Activated gamma-delta T cell (primary cell): ENCODE results near the gene CYP3A5.
"Not testable (repeated sequence)": the region's sequence is repeated elsewhere in the genome, so short reads cannot be mapped to it uniquely, and the experiment has no call there.

Source experiments
- DNase-seq: peaks from one replicate; lab custom pipeline; 2025; lab: John Stamatoyannopoulos, UW
- total RNA-seq, 2 donors: gene quantifications; one replicate each; lab custom pipeline; 2026; lab: John Stamatoyannopoulos, UW

The CYP3A5 gene
- total RNA-seq = 0 reads per million in 2 donors

DNA sequence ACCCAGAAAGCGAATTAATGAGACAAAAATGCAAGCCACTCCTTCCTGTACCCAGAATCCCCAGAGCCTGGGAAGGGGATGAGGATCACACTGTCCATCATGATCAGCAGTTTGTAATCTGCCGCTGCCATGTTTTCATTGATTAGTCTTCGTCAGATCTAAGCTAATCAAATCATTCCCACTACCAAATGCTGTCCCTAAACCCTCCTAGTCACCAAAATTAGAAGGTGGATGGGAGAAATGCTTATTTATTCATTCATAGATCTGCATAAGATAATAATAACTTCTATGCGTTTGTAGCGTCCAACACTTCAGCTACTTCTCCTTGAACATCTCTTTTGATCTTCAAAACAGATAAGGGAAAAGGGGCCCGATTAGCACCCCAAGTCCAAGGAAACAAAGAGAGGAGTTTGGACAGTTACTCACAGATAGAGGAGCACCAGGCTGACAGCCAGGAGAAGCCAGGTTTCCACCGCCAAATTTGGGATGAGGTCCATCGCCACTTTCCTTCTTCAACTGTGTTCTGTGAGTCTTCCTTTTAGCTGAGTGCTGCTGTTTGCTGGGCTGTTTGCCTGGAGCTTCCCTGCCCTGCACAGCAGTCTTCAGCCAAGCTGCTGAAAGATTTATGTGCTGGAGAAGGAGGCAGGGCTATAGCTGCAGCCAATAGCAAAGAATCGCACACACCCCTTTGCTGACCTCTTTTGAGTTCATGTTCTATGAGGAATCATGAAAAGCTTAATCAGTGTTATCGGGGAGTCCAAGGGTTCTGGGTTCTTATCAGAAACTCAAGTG lies at the start of gene CYP3A5:
Gene CYP3A5, minus strand, starts transcription at position 597 of the 792 bp plus-strand sequence. Its CDS starts 100 bp downstream, at position 497.
- DNase-seq = no peak

DNA sequence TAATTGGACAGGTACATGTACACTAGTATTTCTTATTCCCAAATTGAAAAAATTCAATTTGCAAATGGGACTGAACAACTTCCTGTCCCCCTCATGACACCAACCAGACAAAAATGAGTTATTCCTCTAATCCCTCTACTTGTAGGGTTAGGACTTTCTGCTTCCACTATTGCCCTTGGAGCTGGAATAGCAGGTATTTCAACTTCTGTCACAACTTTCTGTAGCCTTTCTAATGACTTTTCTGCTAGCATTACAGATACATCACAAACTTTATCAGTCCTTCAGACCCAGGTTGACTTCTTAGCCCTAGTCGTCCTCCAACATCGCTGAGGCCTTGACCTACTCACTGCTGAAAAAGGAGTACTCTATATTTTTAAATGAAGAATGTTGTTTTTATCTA lies 48.8 kb upstream of the CYP3A5 start:
- DNase-seq = no peak

DNA sequence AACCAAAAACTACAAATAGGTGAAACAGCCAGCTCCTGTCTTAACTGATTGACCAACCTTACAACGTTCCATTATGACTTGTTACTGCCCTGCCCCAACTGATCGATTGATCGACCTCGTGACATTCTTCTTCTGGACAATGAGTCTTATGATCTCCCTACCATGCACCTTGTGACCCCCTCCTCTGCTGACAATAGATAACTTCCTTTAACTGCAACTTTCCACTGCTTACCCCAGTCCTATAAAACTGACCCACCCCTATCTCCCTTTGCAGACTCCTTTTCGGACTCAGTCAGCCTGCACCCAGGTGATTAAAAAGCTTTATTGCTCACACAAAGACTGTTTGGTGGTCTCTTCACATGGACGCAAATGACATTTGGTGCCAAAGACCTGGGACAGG lies 43.4 kb upstream of the CYP3A5 start:
- DNase-seq = not testable (repeated sequence)

GRCh38 chr7:99720800-99721595 lies 41.2 kb upstream of the CYP3A5 start:
- DNase-seq = no peak

DNA sequence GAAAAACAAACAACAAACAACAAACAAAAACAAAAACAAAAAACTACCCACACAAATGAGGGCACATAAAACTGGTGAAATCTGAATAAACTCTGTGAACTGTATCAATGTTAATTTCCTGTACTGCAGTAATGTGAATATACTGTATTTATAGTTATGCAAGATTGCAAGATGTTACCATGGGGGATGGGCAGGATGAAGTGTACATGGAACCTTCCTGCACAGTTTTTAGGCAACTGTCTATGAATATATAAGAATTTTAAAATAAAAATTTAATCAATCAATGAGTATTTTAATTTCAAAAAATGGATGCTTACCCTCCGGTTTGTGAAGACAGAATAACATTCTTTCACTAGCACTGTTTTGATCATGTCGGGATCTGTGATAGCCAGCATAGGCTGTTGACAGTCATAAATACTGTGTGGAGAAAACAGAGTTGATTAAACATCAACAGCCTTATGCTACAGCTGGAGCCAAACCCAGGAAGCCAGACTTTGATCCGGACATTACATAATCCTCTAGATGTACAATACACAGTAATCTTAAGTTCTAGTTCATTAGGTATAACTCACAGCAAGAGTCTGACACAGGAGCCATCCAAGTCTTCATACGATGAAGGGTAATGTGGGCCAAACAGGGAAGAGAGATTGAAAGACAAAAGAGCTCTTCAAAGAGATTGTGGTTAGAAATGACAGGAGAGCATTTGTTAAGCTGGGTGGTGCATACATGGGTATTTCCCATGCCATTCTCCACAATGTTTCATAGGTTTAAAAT lies 40.4 kb upstream of the CYP3A5 start:
- DNase-seq = no peak

- DNase-seq = no peak
These were observed 34.3 kb upstream of the CYP3A5 start for GRCh38 chr7:99713995-99714570.

GRCh38 chr7:99709838-99710578 lies 30.2 kb upstream of the CYP3A5 start:
- DNase-seq = no peak

GRCh38 chr7:99709260-99709659 lies 29.5 kb upstream of the CYP3A5 start:
- no peak for DNase-seq

DNA sequence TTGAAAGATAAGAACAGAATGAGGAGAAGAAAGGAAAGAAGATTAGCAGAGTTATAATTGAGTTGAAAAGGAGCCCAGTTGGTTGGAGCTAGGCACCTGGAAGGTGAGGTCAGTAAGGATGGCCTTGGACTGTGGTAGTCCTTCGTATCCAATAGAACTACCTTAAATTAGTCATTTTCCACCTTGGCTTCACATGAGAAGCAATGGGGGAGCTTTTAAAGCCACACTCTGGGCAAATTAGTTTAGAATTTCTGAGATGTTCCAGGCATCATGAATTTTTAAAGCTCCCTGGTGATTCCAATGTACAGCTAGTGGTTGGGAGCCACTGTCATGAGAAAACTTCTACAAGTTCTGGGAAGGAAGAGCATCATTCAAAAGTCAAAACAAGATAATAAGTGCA lies 27.3 kb upstream of the CYP3A5 start:
- no peak for DNase-seq

GRCh38 chr7:99699946-99700345 lies 20.1 kb upstream of the CYP3A5 start:
- DNase-seq = no peak

- not testable (repeated sequence) for DNase-seq
These were observed 19.3 kb upstream of the CYP3A5 start for GRCh38 chr7:99698867-99699730.

GRCh38 chr7:99694912-99695304 lies 15.1 kb upstream of the CYP3A5 start:
- no peak for DNase-seq

- DNase-seq = no peak
These were observed 14.6 kb upstream of the CYP3A5 start for GRCh38 chr7:99694201-99694911.

DNA sequence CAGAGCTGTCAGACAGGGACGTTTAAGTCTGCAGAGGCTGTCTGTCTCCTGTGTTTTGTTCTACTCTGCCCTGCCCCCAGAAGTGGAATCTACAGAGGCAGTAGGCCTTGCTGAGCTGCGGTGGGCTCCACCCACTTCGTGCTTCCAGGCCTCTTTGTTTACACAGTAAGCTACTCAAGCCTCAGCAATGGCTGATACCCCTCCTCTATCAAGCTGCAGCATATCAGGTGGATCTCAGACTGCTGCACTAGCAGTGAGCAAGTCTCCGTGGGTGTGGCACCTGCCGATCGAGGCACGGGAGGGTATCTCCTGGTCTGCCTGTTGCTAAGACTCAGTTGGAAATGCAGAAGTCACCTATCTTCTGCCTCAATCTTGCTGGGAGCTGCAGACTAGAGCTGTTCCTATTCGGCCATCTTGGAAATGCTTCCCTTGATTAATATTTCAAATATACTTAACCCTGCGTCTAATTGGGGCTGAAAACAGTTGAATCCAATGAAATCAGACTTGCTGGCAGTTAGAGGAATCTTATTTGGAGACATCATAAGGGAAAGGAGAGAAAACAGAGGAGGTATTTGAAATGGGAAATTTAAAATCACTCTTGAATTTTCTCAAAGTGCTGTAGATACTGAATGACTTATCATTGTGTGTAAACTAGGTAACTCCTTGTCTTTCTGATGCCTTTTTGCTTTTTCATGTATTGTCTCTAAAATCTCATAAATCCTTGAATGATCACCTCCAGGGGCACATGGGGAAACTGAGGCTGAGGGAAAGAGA lies 13.8 kb upstream of the CYP3A5 start:
- no peak for DNase-seq

GRCh38 chr7:99693100-99693426 lies 13.3 kb upstream of the CYP3A5 start:
- DNase-seq = no peak

GRCh38 chr7:99692563-99692962 lies 12.8 kb upstream of the CYP3A5 start:
- DNase-seq = not testable (repeated sequence)

GRCh38 chr7:99691658-99692057 lies 11.9 kb upstream of the CYP3A5 start:
- not testable (repeated sequence) for DNase-seq

- DNase-seq = not testable (repeated sequence)
These were observed 11.1 kb upstream of the CYP3A5 start for GRCh38 chr7:99690918-99691317.
